Amygdala (tissue), 56 donors: ENCODE results near the gene MRPL47.
A peak's percentile ranks its signal among the peaks of the same experiment; 100 is the strongest.

Experiments used
- DNase-seq, 56 donors: peaks; one replicate each; lab custom pipeline; 2025; lab: John Stamatoyannopoulos, UW

Gene MRPL47

GRCh38 chr3:179599531-179599930, 4.9 kb downstream of the MRPL47 start:
- DNase-seq: no peak

GRCh38 chr3:179591313-179591712, 13.1 kb downstream of the MRPL47 start:
- DNase-seq: no peak

- DNase-seq: no peak
Observed at GRCh38 chr3:179590669-179591068, 13.8 kb downstream of the MRPL47 start.

- no peak for DNase-seq
Observed at GRCh38 chr3:179589143-179589542, 15.3 kb downstream of the MRPL47 start.

GRCh38 chr3:179580992-179581391, 23.4 kb downstream of the MRPL47 start:
- DNase-seq: no peak

GRCh38 chr3:179565496-179565895, 38.9 kb downstream of the MRPL47 start:
- no peak for DNase-seq

GRCh38 chr3:179563271-179563783, 41.1 kb downstream of the MRPL47 start:
- DNase-seq: peak in 33 of 56 donors; percentile 4 to 62 (median 33)

GRCh38 chr3:179562591-179563270, 41.7 kb downstream of the MRPL47 start, which contains the start of gene ACTL6A:
Gene ACTL6A (plus strand): TSS chr3:179562926. CDS start chr3:179563093, 167 bp downstream.
- peak; percentile 86 to 100 (median 99) for DNase-seq

- no peak for DNase-seq
Observed at GRCh38 chr3:179560791-179561190, 43.6 kb downstream of the MRPL47 start.

- peak in 49 of 56 donors; percentile 3 to 78 (median 30) for DNase-seq
Observed at GRCh38 chr3:179558742-179559364, 45.6 kb downstream of the MRPL47 start.

GRCh38 chr3:179551349-179552105, 52.9 kb downstream of the MRPL47 start:
- DNase-seq: no peak

- DNase-seq: no peak
Observed at GRCh38 chr3:179546814-179547241, 57.6 kb downstream of the MRPL47 start.

- DNase-seq: no peak
Observed at GRCh38 chr3:179544981-179545645, 59.3 kb downstream of the MRPL47 start.

- DNase-seq: no peak
Observed at GRCh38 chr3:179542375-179542774, 62.1 kb downstream of the MRPL47 start.

GRCh38 chr3:179541596-179541995, 62.8 kb downstream of the MRPL47 start:
- DNase-seq: no peak

GRCh38 chr3:179541094-179541493, 63.3 kb downstream of the MRPL47 start:
- DNase-seq: no peak
